Measurements from ENCODE around the gene OGT.

The OGT gene

GRCh38 chrX:71537743-71538142 is 4.8 kb downstream of the OGT start:
- TF ChIP-seq SIN3A (IDR thresholded peaks at IDR 0.05; ENCODE audit: borderline replicate concordance, insufficient read depth, low read length), result no peak
- TF ChIP-seq REST (IDR thresholded peaks at IDR 0.05; ENCODE audit: insufficient read depth in 1 of 2, low read depth in 2 of 2, low read length in 2 of 2), result no peak
- TF ChIP-seq FOXP2 (optimal IDR thresholded peaks at IDR 0.05; ENCODE audit: borderline replicate concordance, extremely low read depth, extremely low read length, insufficient read depth), result no peak
- TF ChIP-seq TAF1 (IDR thresholded peaks at IDR 0.05; ENCODE audit: borderline replicate concordance, insufficient read depth, low read length), result no peak
- TF ChIP-seq POLR2AphosphoS5 (IDR thresholded peaks at IDR 0.05; ENCODE audit: low read depth, low read length), result no peak

- no peak for TF ChIP-seq POLR2AphosphoS5 (IDR thresholded peaks at IDR 0.05; ENCODE audit: low read depth, low read length)
- TF ChIP-seq FOXP2 (optimal IDR thresholded peaks at IDR 0.05; ENCODE audit: borderline replicate concordance, extremely low read depth, extremely low read length, insufficient read depth), result no peak
- no peak for TF ChIP-seq TAF1 (IDR thresholded peaks at IDR 0.05; ENCODE audit: borderline replicate concordance, insufficient read depth, low read length)
- no peak for TF ChIP-seq REST (IDR thresholded peaks at IDR 0.05; ENCODE audit: insufficient read depth in 1 of 2, low read depth in 2 of 2, low read length in 2 of 2)
- no peak for TF ChIP-seq SIN3A (IDR thresholded peaks at IDR 0.05; ENCODE audit: borderline replicate concordance, insufficient read depth, low read length)
These were observed 7.9 kb downstream of the OGT start for GRCh38 chrX:71540801-71541200.

GRCh38 chrX:71541210-71542022 is 8.5 kb downstream of the OGT start:
- no peak for TF ChIP-seq FOXP2 (optimal IDR thresholded peaks at IDR 0.05; ENCODE audit: borderline replicate concordance, extremely low read depth, extremely low read length, insufficient read depth)

- no peak for TF ChIP-seq REST (IDR thresholded peaks at IDR 0.05; ENCODE audit: insufficient read depth in 1 of 2, low read depth in 2 of 2, low read length in 2 of 2)
These were observed 9.5 kb downstream of the OGT start for GRCh38 chrX:71542411-71542810.

- TF ChIP-seq FOXP2 (optimal IDR thresholded peaks at IDR 0.05; ENCODE audit: borderline replicate concordance, extremely low read depth, extremely low read length, insufficient read depth) (no peak), POLR2AphosphoS5 (IDR thresholded peaks at IDR 0.05; ENCODE audit: low read depth, low read length) (no peak), TAF1 (IDR thresholded peaks at IDR 0.05; ENCODE audit: borderline replicate concordance, insufficient read depth, low read length) (no peak), SIN3A (IDR thresholded peaks at IDR 0.05; ENCODE audit: borderline replicate concordance, insufficient read depth, low read length) (no peak), REST (IDR thresholded peaks at IDR 0.05; ENCODE audit: insufficient read depth in 1 of 2, low read depth in 2 of 2, low read length in 2 of 2) (no peak)
These were observed 9.9 kb downstream of the OGT start for GRCh38 chrX:71542825-71543224.

All from PFSK-1 (cell line).